ENCODE measurements around the gene HLA-DPB1.

The HLA-DPB1 gene

GRCh38 chr6:33132081-33132524 lies 56.3 kb downstream of the HLA-DPB1 start:
- no peak overlapping the region for H3K27ac ChIP-seq (ENCODE audit: low read length)
- no peaks in the 10 kb centered on the region for H3K27me3 ChIP-seq (replicated peaks; ENCODE audit: insufficient read depth, low read length)
- no peaks in the 10 kb centered on the region for H3K79me2 ChIP-seq (ENCODE audit: low read length)
- no peak for TF ChIP-seq EZH2phosphoT487 (IDR thresholded peaks at IDR 0.05; ENCODE audit: low read length)
- no peak for TF ChIP-seq EZH2 (optimal IDR thresholded peaks at IDR 0.05; ENCODE audit: low read depth, low read length)
- no peak for TF ChIP-seq CTCF (IDR thresholded peaks at IDR 0.05; ENCODE audit: low read length)
- H3K9ac ChIP-seq (ENCODE audit: low read length), result no peak overlapping the region
- no peaks in the 10 kb centered on the region for H3F3A ChIP-seq (ENCODE audit: insufficient read depth, low read length)
- H3K4me2 ChIP-seq (ENCODE audit: low read depth, low read length), result no peak overlapping the region
- H3K9me2 ChIP-seq (replicated peaks; ENCODE audit: insufficient read depth, low read length), result no peaks in the 10 kb centered on the region
- H2AFZ ChIP-seq (ENCODE audit: low read length), result no peak overlapping the region
- no peaks in the 10 kb centered on the region for H3K9me3 ChIP-seq (replicated peaks; ENCODE audit: insufficient read depth, low read length)
- no peak overlapping the region for H3K4me3 ChIP-seq (ENCODE audit: low read length)
- no peaks in the 10 kb centered on the region for H3K36me3 ChIP-seq (replicated peaks; ENCODE audit: insufficient read depth, low read length)
- H3K4me1 ChIP-seq (ENCODE audit: low read length), result no peaks in the 10 kb centered on the region
- H4K20me1 ChIP-seq (ENCODE audit: insufficient read depth, low read length), result no peaks in the 10 kb centered on the region
- DNase-seq, result no peak

- Histone ChIP-seq H3K9me2 (replicated peaks; ENCODE audit: insufficient read depth, low read length) (no peaks in the 10 kb centered on the region), H2AFZ (ENCODE audit: low read length) (no peak overlapping the region), H3K4me2 (ENCODE audit: low read depth, low read length) (no peak overlapping the region), H3K36me3 (replicated peaks; ENCODE audit: insufficient read depth, low read length) (no peaks in the 10 kb centered on the region), H3F3A (ENCODE audit: insufficient read depth, low read length) (no peaks in the 10 kb centered on the region), H3K4me3 (ENCODE audit: low read length) (no peak overlapping the region), H3K9me3 (replicated peaks; ENCODE audit: insufficient read depth, low read length) (no peaks in the 10 kb centered on the region), H4K20me1 (ENCODE audit: insufficient read depth, low read length) (no peaks in the 10 kb centered on the region), H3K27me3 (replicated peaks; ENCODE audit: insufficient read depth, low read length) (no peaks in the 10 kb centered on the region), H3K9ac (ENCODE audit: low read length) (no peak overlapping the region), H3K79me2 (ENCODE audit: low read length) (no peaks in the 10 kb centered on the region), H3K27ac (ENCODE audit: low read length) (no peak overlapping the region), H3K4me1 (ENCODE audit: low read length) (no peaks in the 10 kb centered on the region)
- no peak for DNase-seq
- TF ChIP-seq EZH2 (optimal IDR thresholded peaks at IDR 0.05; ENCODE audit: low read depth, low read length) (no peak), CTCF (IDR thresholded peaks at IDR 0.05; ENCODE audit: low read length) (no peak), EZH2phosphoT487 (IDR thresholded peaks at IDR 0.05; ENCODE audit: low read length) (no peak)
Observed at GRCh38 chr6:33136310-33136900, 60.6 kb downstream of the HLA-DPB1 start.
